Measurements from ENCODE around the gene TUBB6. TPM values are rescaled to one million over a fixed set of nuclear protein-coding genes. Genes with fewer than 3 reads are reported as not detected.

Gene TUBB6
- total RNA-seq = 100 to 1,000 TPM in 1 of 2 donors, 10 to 100 TPM in 1; 57.8 to 157 TPM
- polyA plus RNA-seq = 100 to 1,000 TPM in 1 of 2 donors, 10 to 100 TPM in 1; 77.2 to 142 TPM
- long read RNA-seq, donor 1, transcript TUBB6-201 (4 exons, 2,064 nt) = major isoform, 35 of 73 reads
- long read RNA-seq, donor 1, transcript TUBB6-202 (3 exons, 2,163 nt) = minor isoform, 6 of 73 reads
- long read RNA-seq, donor 1, transcript TUBB6-213 (4 exons, 1,017 nt) = minor isoform, 9 of 73 reads
- long read RNA-seq, donor 1, partial matches to known transcripts = 11 of 73 reads
- long read RNA-seq, donor 1, other reads (novel, unspliced or antisense) = 11 of 73 reads
- long read RNA-seq, donor 2, transcript TUBB6-213 (4 exons, 1,017 nt) = major isoform, 8 of 18 reads
- long read RNA-seq, donor 2, transcript TUBB6-201 (4 exons, 2,064 nt) = major isoform, 8 of 18 reads
- long read RNA-seq, donor 2, partial matches to known transcripts = 0 of 18 reads
- long read RNA-seq, donor 2, other reads (novel, unspliced or antisense) = 0 of 18 reads
- long read RNA-seq, donor 3, transcript TUBB6-201 (4 exons, 2,064 nt) = minor isoform, 7 of 25 reads
- long read RNA-seq, donor 3, transcript TUBB6-213 (4 exons, 1,017 nt) = major isoform, 8 of 25 reads
- long read RNA-seq, donor 3, partial matches to known transcripts = 8 of 25 reads
- long read RNA-seq, donor 3, other reads (novel, unspliced or antisense) = 0 of 25 reads
- long read RNA-seq, donor 4, transcript TUBB6-201 (4 exons, 2,064 nt) = major isoform, 15 of 40 reads
- long read RNA-seq, donor 4, partial matches to known transcripts = 23 of 40 reads
- long read RNA-seq, donor 4, other reads (novel, unspliced or antisense) = 0 of 40 reads
- long read RNA-seq, donor 5, transcript TUBB6-202 (3 exons, 2,163 nt) = minor isoform, 7 of 88 reads
- long read RNA-seq, donor 5, transcript TUBB6-201 (4 exons, 2,064 nt) = major isoform, 35 of 88 reads
- long read RNA-seq, donor 5, transcript TUBB6-213 (4 exons, 1,017 nt) = minor isoform, 11 of 88 reads
- long read RNA-seq, donor 5, partial matches to known transcripts = 24 of 88 reads
- long read RNA-seq, donor 5, other reads (novel, unspliced or antisense) = 7 of 88 reads

- ATAC-seq (ENCODE audit: insufficient read depth, low FRiP score) (peak; percentile 77), DNase-seq (peak; percentile 72 to 85 (median 79))
- Histone ChIP-seq H3K4me3 (peak within 1 kb of the TSS; percentile 84), H3K27me3 (ENCODE audit: control insufficient read depth in 3 of 3, insufficient read depth in 3 of 3, low read length in 2 of 3) (peaks cover 0 to 9% (median 3%) of the 10 kb centered on the region in 3 donors), H3K9ac (ENCODE audit: insufficient read depth in 1 of 2, low read length in 2 of 2) (peak within 1 kb of the TSS in 1 of 2 donors; percentile 49), H3K9me3 (ENCODE audit: control insufficient read depth in 4 of 4, insufficient read depth in 3 of 4, low read length in 3 of 4) (peaks cover 0 to 6% (median 1%) of the 10 kb centered on the region in 4 donors), H3K27ac (ENCODE audit: low read depth in 1 of 2, low read length in 1 of 2) (peak within 1 kb of the TSS; percentile 98 to 100), H3K4me1 (ENCODE audit: control insufficient read depth in 5 of 5, insufficient read depth in 5 of 5, low read length in 5 of 5) (peaks cover 5 to 25% (median 8%) of the 10 kb centered on the region in 5 donors), H3K36me3 (ENCODE audit: control insufficient read depth in 4 of 4, insufficient read depth in 4 of 4, low read length in 4 of 4) (peaks cover 2 to 21% (median 12%) of the 10 kb centered on the region in 4 donors)
- WGBS, 2 donors = 1 to 2% methylated on average over 61 to 88 of the region's 88 CpGs
- no peak for TF ChIP-seq CTCF (IDR thresholded peaks at IDR 0.05; ENCODE audit: control extremely low read depth, extremely low read depth)
Measured at GRCh38 chr18:12307701-12308385, at the start of gene TUBB6. TUBB6 (plus strand) TSS chr18:12308241; CDS start chr18:12308293, 52 bp downstream.

- Histone ChIP-seq H3K27ac (ENCODE audit: low read depth in 1 of 2, low read length in 1 of 2) (no peak overlapping the region), H3K9me3 (ENCODE audit: control insufficient read depth in 4 of 4, insufficient read depth in 3 of 4, low read length in 3 of 4) (no peaks in the 10 kb centered on the region), H3K36me3 (ENCODE audit: control insufficient read depth in 4 of 4, insufficient read depth in 4 of 4, low read length in 4 of 4) (no peaks in the 10 kb centered on the region), H3K4me3 (no peak overlapping the region), H3K9ac (ENCODE audit: insufficient read depth in 1 of 2, low read length in 2 of 2) (no peak overlapping the region), H3K27me3 (ENCODE audit: control insufficient read depth in 3 of 3, insufficient read depth in 3 of 3, low read length in 2 of 3) (peaks cover 0 to 30% (median 22%) of the 10 kb centered on the region in 3 donors), H3K4me1 (ENCODE audit: control insufficient read depth in 5 of 5, insufficient read depth in 5 of 5, low read length in 5 of 5) (peaks cover 0 to 6% (median 0%) of the 10 kb centered on the region in 5 donors)
- DNase-seq (no peak), ATAC-seq (ENCODE audit: insufficient read depth, low FRiP score) (no peak)
- no peak for TF ChIP-seq CTCF (IDR thresholded peaks at IDR 0.05; ENCODE audit: control extremely low read depth, extremely low read depth)
- WGBS, 2 donors = 84 to 86% methylated on average over 29 of the region's 29 CpGs
Measured at GRCh38 chr18:12258719-12259705, 49.0 kb upstream of the TUBB6 start.

- 86 to 91% methylated on average over 8 of the region's 8 CpGs for WGBS, 2 donors
- no peak for ATAC-seq (ENCODE audit: insufficient read depth, low FRiP score)
- no peak for DNase-seq
Measured at GRCh38 chr18:12262748-12263147, 45.3 kb upstream of the TUBB6 start.

More at GRCh38 chr18:12262748-12263147, 45.3 kb upstream of the TUBB6 start:
- H3K9me3 ChIP-seq (ENCODE audit: control insufficient read depth in 4 of 4, insufficient read depth in 3 of 4, low read length in 3 of 4) = no peaks in the 10 kb centered on the region
- no peak overlapping the region for H3K9ac ChIP-seq (ENCODE audit: insufficient read depth in 1 of 2, low read length in 2 of 2)
- TF ChIP-seq CTCF (IDR thresholded peaks at IDR 0.05; ENCODE audit: control extremely low read depth, extremely low read depth) = no peak
- H3K27me3 ChIP-seq (ENCODE audit: control insufficient read depth in 3 of 3, insufficient read depth in 3 of 3, low read length in 2 of 3) = peaks cover 0 to 6% (median 5%) of the 10 kb centered on the region in 3 donors
- no peak overlapping the region for H3K27ac ChIP-seq (ENCODE audit: low read depth in 1 of 2, low read length in 1 of 2)
- no peaks in the 10 kb centered on the region for H3K36me3 ChIP-seq (ENCODE audit: control insufficient read depth in 4 of 4, insufficient read depth in 4 of 4, low read length in 4 of 4)
- no peak overlapping the region for H3K4me3 ChIP-seq
- H3K4me1 ChIP-seq (ENCODE audit: control insufficient read depth in 5 of 5, insufficient read depth in 5 of 5, low read length in 5 of 5) = no peaks in the 10 kb centered on the region

Data from lung (tissue), 16 donors.